Stimulated activated CD8-positive, alpha-beta memory T cell treated with anti-CD3 and anti-CD28 coated beads, Interleukin-7, amount 100 ng/mL, for 4 hours (primary cell): ENCODE data around the gene SHTN1.

Experiments used
- DNase-seq, 2 donors: peaks; one replicate each; pipeline ENCODE4 v3.0.0-alpha.2; 2020; ENCODE audit warnings: low read depth in 2 of 2

SHTN1 gene

GRCh38 chr10:116917481-116917880 lies 87.5 kb downstream of the SHTN1 start:
- no peak for DNase-seq

DNA sequence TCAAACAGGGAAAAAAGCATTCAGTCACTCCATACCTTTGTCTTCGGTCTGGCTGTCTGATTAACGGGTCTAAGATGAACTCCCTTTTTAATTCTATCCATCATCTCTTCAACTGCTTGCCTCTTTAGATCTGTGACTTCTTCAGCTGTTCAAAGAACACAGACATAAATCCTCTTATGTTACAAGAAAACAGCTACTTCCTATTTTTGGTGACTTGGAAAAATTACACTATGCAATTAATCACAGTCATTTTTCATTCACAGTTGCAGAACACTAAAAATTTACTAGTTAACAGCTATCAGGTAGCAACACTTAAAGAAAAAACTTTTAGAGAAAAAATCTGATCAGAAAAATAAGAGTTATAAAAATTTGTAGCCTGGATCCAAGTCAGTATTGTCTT lies 89.6 kb downstream of the SHTN1 start:
- no peak for DNase-seq

GRCh38 chr10:116913695-116914094 lies 91.3 kb downstream of the SHTN1 start:
- no peak for DNase-seq

GRCh38 chr10:116912162-116912561 lies 92.8 kb downstream of the SHTN1 start:
- DNase-seq, result no peak

DNA sequence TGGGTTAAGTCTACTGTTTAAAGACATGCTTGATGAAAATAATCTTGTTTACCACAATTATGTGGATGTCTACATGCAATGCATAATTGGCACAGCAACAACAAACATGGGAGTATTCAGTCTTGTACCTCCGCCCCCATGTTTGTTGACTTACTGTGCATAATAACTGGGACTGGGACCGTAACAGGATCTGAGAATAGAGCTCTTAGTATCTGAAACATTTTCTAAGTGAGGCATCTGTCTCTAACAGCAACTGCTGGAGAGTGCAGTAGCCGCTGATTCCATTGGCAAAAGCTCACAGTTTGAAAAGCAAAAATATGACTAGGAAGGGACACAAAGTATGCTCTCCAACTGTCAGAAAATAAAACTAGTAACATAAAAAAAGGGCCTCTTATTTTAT lies 94.1 kb downstream of the SHTN1 start:
- DNase-seq, result no peak

DNA sequence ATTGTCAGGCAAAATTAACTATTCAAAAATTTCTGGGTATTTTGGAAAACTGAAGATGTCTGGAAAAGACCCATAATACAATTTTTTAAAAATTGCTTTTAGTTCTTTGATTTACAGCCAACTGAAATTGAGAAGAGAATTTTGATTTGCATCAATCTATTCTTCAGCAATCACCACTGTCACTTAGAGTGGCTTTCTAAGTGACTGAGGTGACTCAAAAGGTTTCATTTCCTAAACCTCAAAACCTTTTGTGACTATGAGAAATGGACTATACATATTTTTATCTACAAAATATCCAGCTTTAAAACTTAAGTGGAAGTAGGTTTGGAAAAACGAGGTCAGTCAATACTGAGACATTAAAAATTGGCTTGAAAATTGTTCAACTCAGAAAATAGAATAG lies 95.7 kb downstream of the SHTN1 start:
- DNase-seq, result no peak

GRCh38 chr10:116907245-116907987 lies 97.6 kb downstream of the SHTN1 start:
- no peak for DNase-seq

DNA sequence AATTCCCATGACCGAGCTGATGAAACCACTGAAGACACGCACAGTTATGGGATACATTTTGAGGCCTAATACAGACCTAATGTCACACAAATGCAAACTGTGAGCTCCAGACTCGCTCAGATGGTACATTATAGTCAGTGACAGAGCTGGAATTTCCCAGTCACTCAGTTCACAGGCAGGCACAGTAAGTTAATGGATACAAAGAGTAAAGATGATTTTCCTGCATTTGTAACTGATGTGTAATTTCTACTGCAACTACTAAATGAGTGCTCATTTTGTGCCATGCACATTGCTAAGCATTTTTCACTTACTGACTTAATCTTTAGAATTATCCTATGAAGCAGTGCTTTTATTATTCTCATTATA lies 99.2 kb downstream of the SHTN1 start:
- no peak for DNase-seq

DNA sequence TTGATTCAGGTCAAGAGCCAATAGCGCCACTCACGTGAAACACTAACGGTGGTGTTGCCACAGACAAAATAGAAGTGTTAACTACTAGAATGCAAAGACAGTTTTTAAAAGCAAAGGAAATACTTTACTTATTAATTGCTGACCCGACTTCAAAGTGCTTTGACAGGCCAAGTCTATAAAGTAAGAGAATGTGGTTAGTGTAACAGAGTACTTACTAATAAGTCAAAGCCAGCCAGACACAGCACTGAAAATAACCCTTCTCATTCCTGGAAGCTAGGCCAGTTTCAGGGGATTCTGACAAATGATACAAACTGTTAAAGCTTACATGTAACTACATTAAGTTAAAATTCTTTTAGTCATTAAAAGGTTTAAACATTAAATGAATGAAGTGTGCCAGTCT lies 105.4 kb downstream of the SHTN1 start:
- no peak for DNase-seq

GRCh38 chr10:116893686-116894037 lies 111.3 kb downstream of the SHTN1 start:
- no peak for DNase-seq

- no peak for DNase-seq
Observed at GRCh38 chr10:116892907-116893685, 111.9 kb downstream of the SHTN1 start.

GRCh38 chr10:116891208-116891607 lies 113.8 kb downstream of the SHTN1 start:
- no peak for DNase-seq

- no peak for DNase-seq
Observed at GRCh38 chr10:116889066-116889465, 115.9 kb downstream of the SHTN1 start.

- DNase-seq, result no peak
Observed at GRCh38 chr10:116888380-116889055, 116.5 kb downstream of the SHTN1 start.

DNA sequence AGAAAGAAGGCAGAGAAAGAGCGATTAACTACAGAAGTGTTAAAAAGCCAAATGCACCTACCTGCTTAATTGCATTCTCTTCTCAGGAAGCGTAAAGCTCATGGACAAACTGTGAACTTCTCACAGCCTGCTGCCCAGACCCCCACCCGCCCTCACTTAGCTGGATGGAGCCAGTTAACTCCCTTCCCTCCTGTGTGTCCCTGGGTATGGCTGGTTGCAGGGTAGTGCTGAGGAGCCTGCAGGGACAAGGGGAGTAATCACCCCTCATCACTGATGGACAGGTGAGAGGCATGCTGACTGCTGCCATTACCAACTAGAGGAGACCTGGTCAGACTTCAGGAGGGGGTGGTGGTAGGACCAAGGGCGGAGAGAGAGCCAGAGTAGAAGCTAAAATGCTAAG lies 118.2 kb downstream of the SHTN1 start:
- no peak for DNase-seq

DNA sequence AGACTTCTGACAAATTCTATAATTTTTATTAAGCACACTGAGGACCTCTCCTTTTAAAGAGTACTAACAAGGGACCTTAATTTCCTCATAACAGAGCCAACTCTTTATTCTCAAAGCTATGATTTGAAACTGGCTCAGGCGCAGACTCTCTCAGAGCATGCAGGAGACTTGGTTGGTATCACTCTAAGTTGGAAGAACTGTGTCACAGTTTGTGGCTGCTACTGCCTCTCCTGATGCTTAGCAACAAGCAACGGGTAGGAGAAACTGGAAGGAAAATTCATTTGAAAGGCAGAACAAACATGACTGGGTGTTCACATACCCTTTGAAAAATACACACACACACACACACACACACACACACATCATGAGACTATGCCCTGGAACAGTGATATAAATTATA lies 122.3 kb downstream of the SHTN1 start:
- no peak for DNase-seq

GRCh38 chr10:116880716-116881482 lies 124.1 kb downstream of the SHTN1 start:
- DNase-seq, result no peak

DNA sequence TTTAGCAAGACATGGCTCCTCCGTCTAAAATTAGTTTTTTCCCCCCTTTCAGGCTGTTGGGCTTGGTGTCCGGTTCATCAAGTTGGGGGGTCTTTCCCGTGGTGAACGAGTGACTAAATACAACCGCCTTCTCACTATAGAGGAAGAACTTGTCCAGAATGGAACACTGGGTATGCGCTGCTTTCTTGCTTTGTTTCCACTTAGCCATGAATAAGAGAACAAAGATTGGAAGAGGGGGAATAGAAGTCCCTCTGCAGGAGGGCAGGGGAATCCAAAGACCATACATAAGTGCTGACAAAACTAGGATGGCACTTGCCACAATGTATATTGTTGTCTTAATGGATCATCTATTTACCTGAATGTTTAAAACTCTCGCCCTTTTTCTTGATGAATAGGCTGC lies 125.2 kb downstream of the SHTN1 start:
- no peak for DNase-seq

DNA sequence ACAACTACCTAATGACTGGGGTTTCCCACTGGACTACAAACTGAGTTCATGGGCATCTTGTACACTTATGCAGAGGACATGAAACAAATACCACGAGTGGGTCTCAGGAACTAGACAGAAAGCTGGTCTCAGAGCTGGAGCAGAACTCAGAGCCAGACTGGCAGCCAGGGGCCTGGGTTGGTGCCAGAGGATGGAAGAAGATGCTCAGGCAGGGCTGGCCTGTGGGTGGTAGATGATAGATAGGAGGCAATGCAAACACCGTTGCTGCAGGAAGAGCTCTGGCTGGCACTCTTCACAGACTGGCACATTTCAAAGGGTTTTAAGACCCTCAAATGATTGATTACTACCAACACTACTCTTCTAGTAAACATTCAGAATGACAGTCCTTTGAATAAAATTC lies 126.9 kb downstream of the SHTN1 start:
- DNase-seq, result no peak

- no peak for DNase-seq
Observed at GRCh38 chr10:116877391-116877790, 127.6 kb downstream of the SHTN1 start.

GRCh38 chr10:116875897-116876296 lies 129.1 kb downstream of the SHTN1 start:
- DNase-seq, result no peak

DNA sequence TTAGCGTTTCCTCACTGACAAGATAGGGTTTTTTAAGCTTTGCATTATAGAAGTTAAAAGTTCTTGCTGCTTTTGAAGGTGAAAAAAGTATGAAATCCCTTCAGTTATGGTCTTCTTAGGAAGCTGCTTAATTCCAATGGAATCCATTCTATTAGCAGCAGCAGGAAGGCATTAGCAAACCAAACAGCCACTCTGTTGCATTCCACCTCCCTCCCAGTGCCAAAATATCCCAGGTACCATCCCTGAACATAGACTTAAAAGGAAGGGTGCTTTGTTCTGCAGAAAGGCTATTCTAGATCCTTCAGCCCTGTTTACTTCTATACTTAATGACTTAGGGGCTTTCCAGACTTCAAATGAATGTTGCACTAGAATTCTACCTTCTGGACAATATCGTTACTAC lies 131.9 kb downstream of the SHTN1 start:
- DNase-seq, result no peak
